Liver (tissue), 9 donors: ENCODE results near the gene TAPBPL. TPM values are rescaled to one million over a fixed set of nuclear protein-coding genes. Genes with fewer than 3 reads are reported as not detected.

Source experiments
- DNase-seq: peaks from one replicate; pipeline ENCODE4 v3.0.0-alpha.2; 2017; ENCODE audit warnings: low spot score
- H3K27ac ChIP-seq, 2 donors: one replicate each; pipeline ENCODE4 v1.7.0; 2013; ENCODE audit warnings: inconsistent platforms in 2 of 2, low read length in 2 of 2, control low read depth in 1 of 2, low read depth in 1 of 2, mild to moderate bottlenecking in 1 of 2
- H3K27me3 ChIP-seq, 4 donors: one replicate each; pipeline versions ENCODE4 v1.6.1 to v1.7.0; 2013; ENCODE audit warnings: low read length in 3 of 4, inconsistent platforms in 1 of 4, mild to moderate bottlenecking in 1 of 4, moderate library complexity in 1 of 4; ENCODE audit not compliant: control insufficient read depth in 4 of 4, insufficient read depth in 4 of 4
- H3K36me3 ChIP-seq, 4 donors: one replicate each; pipeline versions ENCODE4 v1.6.1 to v1.7.0; 2013; ENCODE audit warnings: low read length in 3 of 4, mild to moderate bottlenecking in 3 of 4, low read depth in 1 of 4, moderate library complexity in 1 of 4; ENCODE audit not compliant: control insufficient read depth in 4 of 4, insufficient read depth in 3 of 4
- H3K4me1 ChIP-seq, 4 donors: one replicate each; pipeline versions ENCODE4 v1.6.1 to v1.7.0; 2013; ENCODE audit warnings: low read length in 3 of 4, mild to moderate bottlenecking in 3 of 4, moderate library complexity in 1 of 4; ENCODE audit not compliant: control insufficient read depth in 4 of 4, insufficient read depth in 4 of 4
- H3K4me3 ChIP-seq, 3 donors: one replicate each; pipeline versions ENCODE4 v1.6.1 to v1.7.0; 2013; ENCODE audit warnings: low read length in 3 of 3, control low read depth in 1 of 3, low read depth in 1 of 3, mild to moderate bottlenecking in 1 of 3
- H3K9ac ChIP-seq, 2 donors: one replicate each; pipeline ENCODE4 v1.7.0; 2013; ENCODE audit warnings: low read length in 2 of 2, mild to moderate bottlenecking in 2 of 2, moderate library complexity in 2 of 2, control low read depth in 1 of 2, low read depth in 1 of 2
- H3K9me3 ChIP-seq, 4 donors: one replicate each; pipeline versions ENCODE4 v1.6.1 to v1.7.0; 2013; ENCODE audit warnings: low read length in 3 of 4; ENCODE audit not compliant: control insufficient read depth in 4 of 4
- ATF3 ChIP-seq: IDR thresholded peaks from 2 replicates; pipeline ENCODE4 v1.6.1; 2016; ENCODE audit warnings: antibody characterized with exemption
- CTCF ChIP-seq: fragments of 150-350 bp; IDR thresholded peaks from 2 replicates; pipeline ENCODE4 v1.5.1; 2017; ENCODE audit warnings: improper control_type of control experiment, low read depth, low read length; ENCODE audit not compliant: missing input control
- EGR1 ChIP-seq, 2 donors: IDR thresholded peaks; 2 replicates each; pipeline ENCODE4 v1.6.1; 2016 to 2018; ENCODE audit warnings: antibody characterized with exemption in 2 of 2, low read depth in 2 of 2
- FOXA1 ChIP-seq: IDR thresholded peaks from 2 replicates; pipeline ENCODE4 v1.6.1; 2016; ENCODE audit warnings: antibody characterized with exemption
- FOXA2 ChIP-seq: IDR thresholded peaks from 2 replicates; pipeline ENCODE4 v1.6.1; 2016; ENCODE audit warnings: antibody characterized with exemption
- GABPA ChIP-seq, 2 donors: IDR thresholded peaks in 1 of 2; conservative IDR thresholded peaks in 1 of 2; 2 replicates each; pipeline ENCODE4 v1.6.1; 2016; ENCODE audit warnings: antibody characterized with exemption in 2 of 2, mild to moderate bottlenecking in 1 of 2, moderate library complexity in 1 of 2
- HNF4A ChIP-seq, 2 donors: conservative IDR thresholded peaks; 2 replicates each; pipeline ENCODE4 v1.6.1; 2016; ENCODE audit warnings: antibody characterized with exemption in 2 of 2, mild to moderate bottlenecking in 2 of 2
- HNF4G ChIP-seq: IDR thresholded peaks from 2 replicates; pipeline ENCODE4 v1.6.1; 2016; ENCODE audit warnings: antibody characterized with exemption
- JUND ChIP-seq, 2 donors: IDR thresholded peaks; 2 replicates each; pipeline ENCODE4 v1.6.1; 2016; ENCODE audit warnings: antibody characterized with exemption in 2 of 2
- NR2F2 ChIP-seq: IDR thresholded peaks from 2 replicates; pipeline ENCODE4 v1.6.1; 2016; ENCODE audit warnings: antibody characterized with exemption
- RAD21 ChIP-seq, 2 donors: IDR thresholded peaks; 2 replicates each; pipeline ENCODE4 v1.6.1; 2016; ENCODE audit warnings: antibody characterized with exemption in 2 of 2, mild to moderate bottlenecking in 2 of 2
- REST ChIP-seq: IDR thresholded peaks from 2 replicates; pipeline ENCODE4 v1.6.1; 2016; ENCODE audit warnings: antibody characterized with exemption, mild to moderate bottlenecking
- RXRA ChIP-seq, 2 donors: IDR thresholded peaks; 2 replicates each; pipeline ENCODE4 v1.6.1; 2017 to 2018; ENCODE audit warnings: antibody characterized with exemption in 2 of 2, mild to moderate bottlenecking in 1 of 2
- SP1 ChIP-seq: IDR thresholded peaks from 2 replicates; pipeline ENCODE4 v1.6.1; 2018; ENCODE audit warnings: antibody characterized with exemption, mild to moderate bottlenecking
- TAF1 ChIP-seq: conservative IDR thresholded peaks from 2 replicates; pipeline ENCODE4 v1.6.1; 2016; ENCODE audit warnings: antibody characterized with exemption, mild to moderate bottlenecking
- YY1 ChIP-seq: IDR thresholded peaks from 2 replicates; pipeline ENCODE4 v1.6.1; 2016; ENCODE audit warnings: antibody characterized with exemption, mild to moderate bottlenecking
- ZBTB33 ChIP-seq: IDR thresholded peaks from 2 replicates; pipeline ENCODE4 v1.6.1; 2016; ENCODE audit warnings: antibody characterized with exemption
- WGBS: extraction: QIAGEN DNeasy Blood & Tissue Kit; methylation state at CpG from one replicate; pipeline ENCODE4 v1.1.7; 2013; 5-methylcytosine and 5-hydroxymethylcytosine counted together
- polyA plus RNA-seq, 2 donors: library from polyadenylated mRNA; stranded (reverse) in 1 of 2; unstranded in 1 of 2; fragments of 200-250 nt in 1 of 2; fragments of >200 nt in 1 of 2; fragmentation: Nextera tagmentation in 1 of 2; extraction: Ambion mirVana in 1 of 2; gene quantifications; one replicate each; pipeline versions ENCODE4 v1.2.1 to v1.2.3, GENCODE V29; 2013 to 2015
- total RNA-seq, 2 donors: library from RNA; depleted of rRNA; stranded (reverse); fragments of >200 nt; gene quantifications; one replicate each; pipeline ENCODE4 v1.2.3, GENCODE V29; 2014
- TF ChIP-seq, protein P1 (sequence below): IDR thresholded peaks from 2 replicates; pipeline ENCODE4 v1.6.1; 2016; ENCODE audit warnings: antibody characterized with exemption
- donor health status: healthy.
- donor health status: healthy.
- donor health status: healthy.
- donor health status: healthy.
- donor health status: healthy.

The TAPBPL gene
- total and polyA plus RNA-seq, 4 donors, result 9.5 to 32.9 (median 19.0) TPM

- Histone ChIP-seq H3K27me3 (no peaks in the 10 kb centered on the region), H3K4me3 (no peak overlapping the region), H3K36me3 (peaks cover 2 to 23% (median 10%) of the 10 kb centered on the region in 4 donors), H3K4me1 (peaks cover 0 to 3% (median 0%) of the 10 kb centered on the region in 4 donors), H3K9me3 (no peaks in the 10 kb centered on the region), H3K9ac (no peak overlapping the region), H3K27ac (no peak overlapping the region)
- WGBS, result 93% methylated on average over 2 of the region's 2 CpGs
- TF ChIP-seq RAD21 (IDR thresholded peaks at IDR 0.05) (no peak), HNF4A (conservative IDR thresholded peaks at IDR 0.05) (no peak), FOXA1 (no peak), ZBTB33 (no peak), EGR1 (IDR thresholded peaks at IDR 0.05; ENCODE audit: low read depth in 2 of 2) (no peak), HNF4G (no peak), FOXA2 (no peak), TAF1 (no peak), RXRA (IDR thresholded peaks at IDR 0.05) (no peak), SP1 (no peak)
- DNase-seq, result no peak
Measured at GRCh38 chr12:6500466-6500865, 48.6 kb downstream of the TAPBPL start.

- no peak overlapping the region for H3K9ac ChIP-seq
- peaks cover 1 to 18% (median 10%) of the 10 kb centered on the region in 4 donors for H3K36me3 ChIP-seq
- H3K4me1 ChIP-seq, result no peaks in the 10 kb centered on the region
- DNase-seq, result no peak
- H3K27me3 ChIP-seq, result no peaks in the 10 kb centered on the region
- no peaks in the 10 kb centered on the region for H3K9me3 ChIP-seq
- WGBS, result 90% methylated on average over 12 of the region's 12 CpGs
- H3K27ac ChIP-seq, result no peak overlapping the region
- H3K4me3 ChIP-seq, result no peak overlapping the region
- TF ChIP-seq, protein P1, sequence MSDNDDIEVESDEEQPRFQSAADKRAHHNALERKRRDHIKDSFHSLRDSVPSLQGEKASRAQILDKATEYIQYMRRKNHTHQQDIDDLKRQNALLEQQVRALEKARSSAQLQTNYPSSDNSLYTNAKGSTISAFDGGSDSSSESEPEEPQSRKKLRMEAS, result no peak
- TF ChIP-seq RXRA (IDR thresholded peaks at IDR 0.05), result no peak
- TF ChIP-seq TAF1, result no peak
- no peak for TF ChIP-seq REST
- no peak for TF ChIP-seq HNF4A (conservative IDR thresholded peaks at IDR 0.05)
- TF ChIP-seq ATF3, result no peak
- no peak for TF ChIP-seq GABPA (IDR thresholded peaks at IDR 0.05 in 1 of 2, conservative IDR thresholded peaks at IDR 0.05 in 1 of 2)
- no peak for TF ChIP-seq EGR1 (IDR thresholded peaks at IDR 0.05; ENCODE audit: low read depth in 2 of 2)
- no peak for TF ChIP-seq HNF4G
- TF ChIP-seq RAD21 (IDR thresholded peaks at IDR 0.05), result no peak
- no peak for TF ChIP-seq FOXA2
- TF ChIP-seq SP1, result no peak
- no peak for TF ChIP-seq YY1
- no peak for TF ChIP-seq JUND (IDR thresholded peaks at IDR 0.05)
- TF ChIP-seq ZBTB33, result no peak
- no peak for TF ChIP-seq CTCF
- TF ChIP-seq FOXA1, result no peak
- TF ChIP-seq NR2F2, result no peak
Measured at GRCh38 chr12:6507102-6507998, 55.5 kb downstream of the TAPBPL start.
